G401.6 (cell line): ENCODE results near the gene FA2H.
"Not testable (repeated sequence)": the region's sequence is repeated elsewhere in the genome, so short reads cannot be mapped to it uniquely, and the experiment has no call there.

Experiments used
- FAIRE-seq: peaks from 2 replicates; lab custom pipeline; 2012; peaks lifted over from hg19 to GRCh38; lab: Jason Lieb, UNC

Gene FA2H

DNA sequence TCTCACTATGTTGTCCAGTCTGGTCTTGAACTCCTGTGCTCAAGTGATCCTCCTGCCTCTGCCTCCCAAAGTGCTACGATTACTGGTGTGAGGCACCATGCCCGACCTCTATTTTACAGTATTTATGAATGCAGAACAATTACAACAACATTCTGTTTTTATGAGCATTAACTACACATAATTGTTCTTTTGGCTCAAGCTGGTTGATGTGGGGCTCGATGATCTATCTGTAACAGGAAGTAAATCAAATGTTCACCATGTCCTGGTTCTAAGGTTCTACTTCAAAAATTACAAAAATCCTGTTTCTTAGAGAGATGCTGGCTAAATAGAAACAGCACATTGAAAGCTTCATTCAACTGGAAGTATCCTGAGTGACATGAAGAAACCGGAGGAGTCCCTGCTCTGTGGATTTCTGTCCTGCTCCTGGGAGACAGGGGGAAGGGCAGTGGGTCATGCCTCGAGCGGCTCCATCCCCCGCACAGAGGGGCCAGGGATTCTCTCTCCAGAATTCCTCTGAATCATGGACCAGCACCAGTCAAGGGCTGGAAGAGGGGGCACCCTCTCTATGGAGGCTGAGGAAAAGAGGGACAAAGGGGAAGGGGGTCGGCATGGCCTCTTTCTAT lies 31.5 kb downstream of the FA2H start:
- FAIRE-seq: no peak

- no peak for FAIRE-seq
These were observed 32.6 kb downstream of the FA2H start for GRCh38 chr16:74742051-74742481.

- FAIRE-seq: no peak
These were observed 33.8 kb downstream of the FA2H start for GRCh38 chr16:74740795-74741304.

GRCh38 chr16:74739275-74739674 lies 35.3 kb downstream of the FA2H start:
- FAIRE-seq: no peak

GRCh38 chr16:74738816-74739215 lies 35.8 kb downstream of the FA2H start:
- no peak for FAIRE-seq

DNA sequence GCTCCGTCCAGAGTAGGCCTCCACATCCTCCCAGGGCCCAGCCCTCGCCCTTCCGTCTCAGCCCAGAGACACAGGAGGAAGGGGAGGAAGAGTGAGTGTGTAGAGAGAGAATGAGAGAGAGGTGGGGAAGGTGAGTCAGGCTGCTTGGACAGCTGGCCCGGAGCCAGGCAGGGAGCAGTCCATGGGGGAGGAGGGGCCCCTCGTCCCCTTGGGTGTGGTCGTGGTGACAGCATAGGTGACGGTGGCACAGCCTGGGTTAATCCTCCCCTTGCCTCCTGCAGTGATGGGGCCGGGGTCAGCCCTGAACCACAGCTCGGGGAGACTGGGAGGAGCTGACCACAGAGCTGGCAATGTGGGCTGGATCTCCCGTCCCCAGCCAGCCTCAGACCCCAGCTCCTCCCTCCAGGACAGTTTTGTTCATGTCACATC lies 36.5 kb downstream of the FA2H start:
- no peak for FAIRE-seq

DNA sequence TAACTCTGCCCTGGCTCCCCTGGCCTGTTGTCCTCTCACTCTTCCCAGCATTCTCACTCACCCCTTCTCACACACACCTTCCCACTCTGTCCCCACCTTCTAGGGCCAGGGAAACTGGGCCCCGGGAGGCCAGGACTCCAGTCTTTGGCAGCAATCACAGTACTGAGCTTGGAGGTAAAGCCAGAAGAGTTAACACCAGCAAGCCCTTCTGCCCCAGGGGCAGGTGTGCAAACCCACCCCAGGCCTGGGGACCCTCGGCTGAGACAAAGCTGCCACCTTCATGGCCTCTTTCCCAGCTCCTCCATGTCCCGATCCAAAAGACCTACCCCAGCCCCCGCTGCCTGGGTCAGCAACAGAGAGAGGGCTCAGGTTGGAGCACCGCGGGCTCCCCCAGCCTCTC lies 37.1 kb downstream of the FA2H start:
- no peak for FAIRE-seq

- no peak for FAIRE-seq
These were observed 38.0 kb downstream of the FA2H start for GRCh38 chr16:74736531-74737157.

GRCh38 chr16:74735554-74735953 lies 39.1 kb downstream of the FA2H start:
- FAIRE-seq: no peak

- no peak for FAIRE-seq
These were observed 39.5 kb downstream of the FA2H start for GRCh38 chr16:74735162-74735452.

GRCh38 chr16:74734361-74735161 lies 40.1 kb downstream of the FA2H start:
- no peak for FAIRE-seq

- FAIRE-seq: no peak
These were observed 41.8 kb downstream of the FA2H start for GRCh38 chr16:74732707-74733350.

- FAIRE-seq: no peak
These were observed 42.7 kb downstream of the FA2H start for GRCh38 chr16:74731853-74732477.

DNA sequence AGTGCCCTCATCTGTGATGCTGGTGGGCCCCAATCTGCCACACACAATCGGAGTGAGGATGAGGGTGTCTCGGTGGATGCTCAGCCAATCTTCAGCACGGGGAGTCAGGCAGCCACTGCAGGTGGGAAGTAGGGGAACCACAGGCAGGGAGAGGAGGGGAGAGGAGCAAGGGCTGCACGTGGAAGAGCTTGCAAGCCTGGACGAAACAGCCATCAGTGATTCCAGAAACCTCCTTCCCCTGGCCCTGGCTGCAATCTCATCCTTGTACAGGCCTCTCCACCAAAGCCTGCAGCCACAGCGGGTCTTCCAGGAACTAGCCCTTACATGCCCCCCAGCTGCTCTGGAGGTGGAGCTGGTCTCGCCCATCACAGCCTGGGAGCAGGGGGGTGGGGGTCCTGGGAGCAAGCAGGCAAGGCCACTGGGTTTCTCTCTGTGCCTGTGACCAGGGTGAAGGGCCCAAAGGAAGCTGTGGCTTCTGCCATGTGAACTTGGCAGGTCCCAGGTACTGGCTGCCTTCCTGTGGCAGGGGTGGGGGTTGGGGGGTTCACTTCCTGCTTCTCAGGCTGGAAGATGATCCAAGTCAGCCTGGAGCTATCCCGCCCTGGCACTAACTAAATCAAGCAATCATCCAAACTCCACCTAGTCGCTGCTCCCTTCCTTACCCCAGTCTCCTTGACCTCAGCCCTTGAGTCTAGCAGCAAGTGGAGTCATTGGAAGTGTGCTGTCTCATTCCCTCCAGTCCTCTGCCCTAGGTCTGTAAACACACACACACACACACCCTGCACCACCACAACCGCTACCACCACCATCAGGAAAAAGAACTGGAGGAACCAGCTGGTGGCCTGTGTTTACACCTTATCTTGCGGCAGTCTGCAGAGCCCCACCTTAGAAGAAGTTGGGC lies 44.6 kb downstream of the FA2H start:
- FAIRE-seq: no peak

DNA sequence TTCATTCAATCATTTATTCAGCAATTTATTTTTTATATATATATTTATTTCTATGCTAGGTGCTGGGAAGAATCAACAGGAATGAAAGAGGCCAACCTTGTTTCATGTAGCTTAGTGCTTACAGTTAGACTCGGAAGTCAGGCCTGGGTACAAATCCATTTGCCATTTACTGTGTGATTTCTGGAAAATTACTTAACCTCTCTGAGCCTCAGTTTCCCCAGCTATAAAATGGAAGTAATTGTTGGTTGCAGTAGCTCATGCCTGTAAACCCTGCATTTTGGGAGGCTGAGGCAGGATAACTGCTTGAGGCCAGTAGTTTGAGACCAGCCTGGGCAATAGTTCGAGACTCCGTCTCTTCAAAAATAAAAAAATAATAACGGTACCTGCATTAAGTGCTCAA lies 46.7 kb downstream of the FA2H start:
- FAIRE-seq: no peak

GRCh38 chr16:74726716-74727115 lies 47.9 kb downstream of the FA2H start:
- FAIRE-seq: no peak

- FAIRE-seq: no peak
These were observed 48.8 kb downstream of the FA2H start for GRCh38 chr16:74725651-74726455.

GRCh38 chr16:74724820-74725549 lies 49.6 kb downstream of the FA2H start:
- FAIRE-seq: no peak

DNA sequence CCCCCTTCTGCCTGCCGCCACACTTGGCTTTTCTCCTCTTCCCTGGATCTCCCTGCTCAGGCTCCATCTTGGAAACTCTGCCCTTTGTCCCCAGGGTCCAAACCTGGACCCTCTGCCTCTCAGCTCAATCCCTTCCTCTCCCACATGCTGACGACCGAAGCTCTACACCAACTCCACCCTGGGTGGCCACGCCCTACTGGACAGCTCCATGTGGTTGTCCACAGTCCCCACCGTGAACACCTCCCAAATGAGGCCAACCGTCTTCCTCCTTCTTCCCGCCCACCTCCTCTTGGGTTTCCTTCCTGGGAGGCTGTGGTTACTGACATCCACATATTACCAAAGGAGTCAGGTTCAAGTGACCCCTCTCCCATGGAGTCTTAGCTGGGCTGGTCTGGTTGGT lies 51.4 kb downstream of the FA2H start:
- FAIRE-seq: no peak

DNA sequence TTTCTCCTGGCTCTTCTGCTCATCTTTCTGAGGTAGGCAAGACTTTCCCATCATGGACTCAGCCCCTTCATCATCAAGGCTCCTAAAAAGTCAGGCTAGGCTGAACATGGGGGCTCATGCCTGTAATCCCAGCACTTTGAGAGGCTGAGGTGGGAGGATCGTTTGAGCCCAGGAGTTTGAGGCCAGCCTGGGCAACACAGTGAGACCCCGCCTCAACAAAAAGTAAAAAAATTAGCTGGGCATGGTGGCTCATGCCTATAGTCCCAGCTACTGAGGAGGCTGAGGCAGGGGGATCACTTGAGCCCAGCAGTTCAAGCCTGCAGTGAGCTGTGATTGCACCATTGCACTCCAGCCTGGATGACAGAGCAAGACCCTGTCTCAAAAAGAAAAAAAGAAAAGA lies 52.5 kb downstream of the FA2H start:
- FAIRE-seq: not testable (repeated sequence)
